GM13976 (cell line): Measurements from ENCODE around the gene CSMD2.

Experiments
- DNase-seq: peaks from one replicate; pipeline ENCODE4 v3.0.0; 2012; ENCODE audit warnings: low spot score
- in situ Hi-C: fragments of 300-500 bp; cut with MboI; formaldehyde crosslinking; loops from one replicate; pipeline ENCODE4 v1.12.0; 2022; ENCODE audit warnings: low sequenced_read_pairs, mixed read lengths, inconsistent platforms; ENCODE audit not compliant: unreplicated experiment
- TF ChIP-seq, protein P1 (sequence below): IDR thresholded peaks from 2 replicates; pipeline ENCODE4 v1.5.1; 2012; ENCODE audit warnings: borderline replicate concordance, mild to moderate bottlenecking; ENCODE audit not compliant: insufficient read depth; ENCODE audit errors: extremely low read depth, missing control alignments, control extremely low read depth

Gene CSMD2

GRCh38 chr1:33874636-33875035, 290.4 kb downstream of the CSMD2 start:
- TF ChIP-seq, protein P1, sequence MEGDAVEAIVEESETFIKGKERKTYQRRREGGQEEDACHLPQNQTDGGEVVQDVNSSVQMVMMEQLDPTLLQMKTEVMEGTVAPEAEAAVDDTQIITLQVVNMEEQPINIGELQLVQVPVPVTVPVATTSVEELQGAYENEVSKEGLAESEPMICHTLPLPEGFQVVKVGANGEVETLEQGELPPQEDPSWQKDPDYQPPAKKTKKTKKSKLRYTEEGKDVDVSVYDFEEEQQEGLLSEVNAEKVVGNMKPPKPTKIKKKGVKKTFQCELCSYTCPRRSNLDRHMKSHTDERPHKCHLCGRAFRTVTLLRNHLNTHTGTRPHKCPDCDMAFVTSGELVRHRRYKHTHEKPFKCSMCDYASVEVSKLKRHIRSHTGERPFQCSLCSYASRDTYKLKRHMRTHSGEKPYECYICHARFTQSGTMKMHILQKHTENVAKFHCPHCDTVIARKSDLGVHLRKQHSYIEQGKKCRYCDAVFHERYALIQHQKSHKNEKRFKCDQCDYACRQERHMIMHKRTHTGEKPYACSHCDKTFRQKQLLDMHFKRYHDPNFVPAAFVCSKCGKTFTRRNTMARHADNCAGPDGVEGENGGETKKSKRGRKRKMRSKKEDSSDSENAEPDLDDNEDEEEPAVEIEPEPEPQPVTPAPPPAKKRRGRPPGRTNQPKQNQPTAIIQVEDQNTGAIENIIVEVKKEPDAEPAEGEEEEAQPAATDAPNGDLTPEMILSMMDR = no peak
- in situ Hi-C loops = loop anchor here (25.0 kb wide), 1 partner anchor 112 kb away; no protein-coding TSS in a partner anchor
- DNase-seq = no peak

DNA sequence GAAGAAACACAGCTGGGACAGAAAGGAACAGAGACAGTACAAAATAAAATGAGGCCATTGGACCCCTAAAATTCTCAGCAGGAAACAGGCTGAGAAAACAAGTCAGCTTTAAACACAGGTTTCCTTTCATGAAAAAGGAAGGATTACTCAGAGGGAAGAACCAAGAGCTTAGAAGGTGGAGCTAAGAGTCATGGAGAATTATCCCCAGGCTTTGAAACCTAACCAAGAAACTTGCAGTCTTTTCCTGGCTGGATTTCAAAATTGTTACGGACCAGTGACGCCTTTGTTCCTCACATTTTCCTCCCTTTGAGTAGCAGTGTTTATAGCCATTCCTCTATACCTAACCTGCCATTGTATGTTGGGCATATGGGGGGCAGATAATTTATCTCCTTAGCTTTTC, 292.3 kb downstream of the CSMD2 start:
- TF ChIP-seq, protein P1 = no peak
- DNase-seq = no peak

DNA sequence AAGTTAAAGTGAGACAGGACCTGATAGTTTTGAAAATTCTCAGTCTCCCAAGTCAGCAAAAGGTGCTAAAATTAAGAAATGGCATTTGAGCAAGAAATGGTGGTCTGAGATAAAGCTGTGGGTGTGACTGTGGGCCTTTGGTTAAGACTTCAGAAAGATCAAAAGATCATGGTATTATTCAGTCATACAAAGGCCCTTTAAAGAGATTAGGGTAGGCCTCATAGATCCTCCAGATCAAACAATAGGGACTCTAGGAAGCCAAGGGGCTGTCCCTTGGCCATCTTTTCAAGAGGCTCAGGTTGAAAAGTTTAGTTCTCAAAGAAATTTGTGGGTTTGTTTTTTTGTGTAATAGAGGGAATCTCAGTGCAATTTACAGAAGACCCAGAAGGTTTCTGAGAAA, 292.8 kb downstream of the CSMD2 start:
- TF ChIP-seq, protein P1 = no peak
- in situ Hi-C loops = loop anchor here (25.0 kb wide), 1 partner anchor 110 kb away; no protein-coding TSS in a partner anchor
- DNase-seq = no peak

More for the DNA sequence above, 292.3 kb downstream of the CSMD2 start:
- in situ Hi-C loops = loop anchor here (25.0 kb wide), 1 partner anchor 110 kb away; no protein-coding TSS in a partner anchor

GRCh38 chr1:33867684-33868083, 297.3 kb downstream of the CSMD2 start:
- in situ Hi-C loops = loop anchor here (25.0 kb wide), 1 partner anchor 105 kb away; no protein-coding TSS in a partner anchor
- no peak for DNase-seq
- TF ChIP-seq, protein P1 = no peak

DNA sequence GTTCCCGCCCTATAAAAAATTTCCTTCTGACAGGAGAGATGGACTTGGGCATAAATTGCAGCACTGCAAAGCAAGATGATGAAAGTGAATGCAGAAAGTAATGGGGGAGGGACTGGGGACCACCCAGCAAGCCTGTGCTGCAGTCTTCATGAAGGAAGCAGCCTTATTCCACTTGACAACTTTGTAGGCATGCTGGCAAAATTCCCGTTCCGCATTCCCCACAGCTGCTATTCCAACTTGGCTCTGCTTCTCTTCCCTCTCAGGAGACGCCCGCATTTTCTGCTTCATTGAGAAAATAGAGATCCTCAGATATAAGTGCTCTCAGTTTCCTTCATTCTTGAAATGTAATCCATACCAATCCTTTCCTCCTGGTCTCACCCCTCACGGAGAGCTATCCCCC, 298.7 kb downstream of the CSMD2 start:
- in situ Hi-C loops = loop anchor here (25.0 kb wide), 1 partner anchor 104 kb away; no protein-coding TSS in a partner anchor
- no peak for DNase-seq
- TF ChIP-seq, protein P1 = no peak

DNA sequence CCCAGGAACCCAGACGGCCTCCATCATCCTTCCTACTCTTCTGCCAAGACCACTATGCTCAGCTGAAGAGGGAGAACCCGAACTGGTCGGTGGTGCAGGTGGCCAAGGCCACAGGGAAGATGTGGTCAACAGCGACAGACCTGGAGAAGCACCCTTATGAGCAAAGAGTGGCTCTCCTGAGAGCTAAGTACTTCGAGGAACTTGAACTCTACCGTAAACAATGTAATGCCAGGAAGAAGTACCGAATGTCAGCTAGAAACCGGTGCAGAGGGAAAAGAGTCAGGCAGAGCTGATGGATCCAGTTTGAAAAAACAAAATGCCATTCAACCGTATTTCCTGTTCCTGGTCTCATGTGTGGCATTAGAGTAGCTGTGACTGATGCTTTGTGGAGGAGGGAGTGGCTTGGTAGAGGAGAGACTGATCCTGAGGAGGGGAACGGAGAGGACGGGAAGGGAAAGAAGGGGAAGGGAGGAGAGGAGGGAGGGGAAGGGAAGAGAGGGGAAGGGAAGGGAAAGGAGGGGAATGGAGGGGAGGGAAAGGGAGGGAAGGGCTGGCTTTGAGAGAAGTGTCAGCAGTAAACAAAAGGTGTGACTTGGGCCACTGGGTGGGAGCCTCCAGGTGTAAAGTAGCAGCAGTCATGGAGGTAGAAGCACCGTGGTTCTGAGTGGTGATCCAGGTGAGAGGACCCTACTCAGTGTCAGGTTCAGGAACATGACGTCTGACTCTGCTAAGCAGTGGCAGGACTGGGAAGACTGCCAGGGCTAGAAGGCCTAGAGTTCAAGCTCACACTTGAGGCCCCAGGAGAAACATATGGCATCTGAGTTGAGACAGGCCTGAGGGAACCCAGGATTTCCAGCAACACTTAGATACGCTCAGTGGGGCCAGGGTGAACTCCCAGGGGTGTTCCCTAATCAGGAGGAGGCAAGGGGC, 300.3 kb downstream of the CSMD2 start:
- TF ChIP-seq, protein P1 = no peak
- in situ Hi-C loops = loop anchor here (25.0 kb wide), 1 partner anchor 102 kb away; no protein-coding TSS in a partner anchor
- DNase-seq = no peak
